Measurements from ENCODE around the gene EIPR1. TPM values are rescaled to one million over a fixed set of nuclear protein-coding genes. Genes with fewer than 3 reads are reported as not detected.

The EIPR1 gene
- total and polyA plus RNA-seq, 4 donors = 12.0 to 26.8 (median 23.4) TPM

- TF ChIP-seq CTCF (IDR thresholded peaks at IDR 0.05; ENCODE audit: control extremely low read depth, extremely low read depth) = no peak
- Histone ChIP-seq H3K9me3 (ENCODE audit: control insufficient read depth in 4 of 4, insufficient read depth in 3 of 4, low read length in 3 of 4) (no peaks in the 10 kb centered on the region), H3K27ac (ENCODE audit: low read depth in 1 of 2, low read length in 1 of 2) (no peak overlapping the region), H3K36me3 (ENCODE audit: control insufficient read depth in 4 of 4, insufficient read depth in 4 of 4, low read length in 4 of 4) (no peaks in the 10 kb centered on the region), H3K4me3 (no peak overlapping the region), H3K9ac (ENCODE audit: insufficient read depth in 1 of 2, low read length in 2 of 2) (no peak overlapping the region), H3K27me3 (ENCODE audit: control insufficient read depth in 3 of 3, insufficient read depth in 3 of 3, low read length in 2 of 3) (no peaks in the 10 kb centered on the region), H3K4me1 (ENCODE audit: control insufficient read depth in 5 of 5, insufficient read depth in 5 of 5, low read length in 5 of 5) (peaks cover 0 to 5% (median 0%) of the 10 kb centered on the region in 5 donors)
- DNase-seq (no peak), ATAC-seq (ENCODE audit: insufficient read depth, low FRiP score) (no peak)
- 84 to 92% methylated on average over 9 of the region's 9 CpGs for WGBS, 2 donors
Measured at GRCh38 chr2:3293221-3293620, 84.4 kb downstream of the EIPR1 start.

DNA sequence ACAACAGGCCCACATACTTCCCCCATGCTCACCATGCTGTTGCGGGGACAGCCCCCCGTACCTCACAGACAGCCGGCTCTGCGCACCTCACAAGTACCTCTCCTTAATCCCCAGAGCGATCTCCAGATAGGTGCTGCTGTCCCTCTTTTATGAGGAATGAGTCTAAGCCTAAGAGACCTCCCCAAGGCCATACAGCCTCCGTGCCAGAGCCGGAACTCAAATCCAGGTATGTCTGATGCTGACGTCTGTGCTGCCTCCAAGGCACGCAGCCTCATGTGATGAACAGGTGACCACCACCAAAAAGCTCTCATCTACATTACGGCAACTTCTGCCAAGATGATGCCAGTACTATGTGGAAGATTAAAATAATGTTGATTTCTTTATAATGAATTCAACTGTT lies 85.2 kb downstream of the EIPR1 start:
- ATAC-seq (ENCODE audit: insufficient read depth, low FRiP score) (no peak), DNase-seq (no peak)
- 88 to 98% methylated on average over 10 of the region's 10 CpGs for WGBS, 2 donors
- H3K9me3 ChIP-seq (ENCODE audit: control insufficient read depth in 4 of 4, insufficient read depth in 3 of 4, low read length in 3 of 4) = peaks cover 0 to 2% (median 0%) of the 10 kb centered on the region in 4 donors
- H3K4me1 ChIP-seq (ENCODE audit: control insufficient read depth in 5 of 5, insufficient read depth in 5 of 5, low read length in 5 of 5) = peaks cover 0 to 5% (median 0%) of the 10 kb centered on the region in 5 donors
- no peaks in the 10 kb centered on the region for H3K27me3 ChIP-seq (ENCODE audit: control insufficient read depth in 3 of 3, insufficient read depth in 3 of 3, low read length in 2 of 3)
- TF ChIP-seq CTCF (IDR thresholded peaks at IDR 0.05; ENCODE audit: control extremely low read depth, extremely low read depth) = no peak
- H3K4me3 ChIP-seq = no peak overlapping the region
- H3K27ac ChIP-seq (ENCODE audit: low read depth in 1 of 2, low read length in 1 of 2) = no peak overlapping the region
- H3K9ac ChIP-seq (ENCODE audit: insufficient read depth in 1 of 2, low read length in 2 of 2) = no peak overlapping the region
- no peaks in the 10 kb centered on the region for H3K36me3 ChIP-seq (ENCODE audit: control insufficient read depth in 4 of 4, insufficient read depth in 4 of 4, low read length in 4 of 4)

DNA sequence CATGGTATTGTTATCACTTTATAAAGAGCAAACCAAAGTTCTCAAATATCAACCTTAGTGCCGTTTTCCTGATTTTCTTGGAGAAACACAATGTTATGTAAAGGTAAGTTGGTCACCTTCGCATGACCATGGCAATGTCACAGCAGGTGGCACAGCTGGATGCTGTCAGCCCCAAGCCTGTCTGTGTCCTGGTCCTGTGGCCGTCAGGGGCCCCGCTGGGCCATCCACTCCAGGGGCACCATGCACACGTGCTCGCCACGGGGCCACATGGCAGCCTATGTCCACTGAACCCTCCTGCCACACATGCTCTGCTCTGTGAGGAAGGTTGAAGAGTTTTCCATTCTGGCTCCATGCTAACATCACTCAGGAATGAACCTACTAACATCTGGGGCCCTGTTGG lies 85.9 kb downstream of the EIPR1 start:
- Histone ChIP-seq H3K36me3 (ENCODE audit: control insufficient read depth in 4 of 4, insufficient read depth in 4 of 4, low read length in 4 of 4) (no peaks in the 10 kb centered on the region), H3K27ac (ENCODE audit: low read depth in 1 of 2, low read length in 1 of 2) (no peak overlapping the region), H3K27me3 (ENCODE audit: control insufficient read depth in 3 of 3, insufficient read depth in 3 of 3, low read length in 2 of 3) (no peaks in the 10 kb centered on the region), H3K4me3 (no peak overlapping the region), H3K4me1 (ENCODE audit: control insufficient read depth in 5 of 5, insufficient read depth in 5 of 5, low read length in 5 of 5) (peaks cover 0 to 5% (median 0%) of the 10 kb centered on the region in 5 donors), H3K9me3 (ENCODE audit: control insufficient read depth in 4 of 4, insufficient read depth in 3 of 4, low read length in 3 of 4) (peaks cover 0 to 4% (median 0%) of the 10 kb centered on the region in 4 donors), H3K9ac (ENCODE audit: insufficient read depth in 1 of 2, low read length in 2 of 2) (no peak overlapping the region)
- WGBS, 2 donors = 94 to 97% methylated on average over 7 of the region's 7 CpGs
- DNase-seq (no peak), ATAC-seq (ENCODE audit: insufficient read depth, low FRiP score) (no peak)
- TF ChIP-seq CTCF (IDR thresholded peaks at IDR 0.05; ENCODE audit: control extremely low read depth, extremely low read depth) = no peak

GRCh38 chr2:3291113-3291512 lies 86.5 kb downstream of the EIPR1 start:
- ATAC-seq (ENCODE audit: insufficient read depth, low FRiP score) = no peak
- no peaks in the 10 kb centered on the region for H3K36me3 ChIP-seq (ENCODE audit: control insufficient read depth in 4 of 4, insufficient read depth in 4 of 4, low read length in 4 of 4)
- no peak overlapping the region for H3K9ac ChIP-seq (ENCODE audit: insufficient read depth in 1 of 2, low read length in 2 of 2)
- H3K4me1 ChIP-seq (ENCODE audit: control insufficient read depth in 5 of 5, insufficient read depth in 5 of 5, low read length in 5 of 5) = peaks cover 0 to 7% (median 0%) of the 10 kb centered on the region in 5 donors
- DNase-seq = no peak
- H3K27ac ChIP-seq (ENCODE audit: low read depth in 1 of 2, low read length in 1 of 2) = no peak overlapping the region
- TF ChIP-seq CTCF (IDR thresholded peaks at IDR 0.05; ENCODE audit: control extremely low read depth, extremely low read depth) = no peak
- peaks cover 0 to 4% (median 0%) of the 10 kb centered on the region in 4 donors for H3K9me3 ChIP-seq (ENCODE audit: control insufficient read depth in 4 of 4, insufficient read depth in 3 of 4, low read length in 3 of 4)
- WGBS, 2 donors = 99% methylated on average over 9 of the region's 9 CpGs
- H3K27me3 ChIP-seq (ENCODE audit: control insufficient read depth in 3 of 3, insufficient read depth in 3 of 3, low read length in 2 of 3) = no peaks in the 10 kb centered on the region
- no peak overlapping the region for H3K4me3 ChIP-seq
